HEK293 (cell line): Measurements from ENCODE around the gene PSMC3.

Source experiments
- CTCF ChIA-PET: fragments of 350-600 bp; formaldehyde crosslinking; extraction: SDS; loops from one replicate; lab custom pipeline; 2021; ENCODE audit warnings: antibody characterized with exemption; lab: Yijun Ruan, JAX
- POLR2A ChIA-PET: fragments of 300-600 bp; formaldehyde crosslinking; extraction: SDS; loops from one replicate; lab custom pipeline; 2020; ENCODE audit warnings: antibody characterized with exemption, inconsistent platforms; lab: Yijun Ruan, JAX
- H3K27ac ChIP-seq: fragments of 200-500 bp; sonication (Bioruptor generic); 2 replicates; pipeline ENCODE4 v1.5.1; 2014; ENCODE audit warnings: low read depth, low read length, control low read depth, inconsistent platforms; ENCODE audit errors: extremely low read depth
- H3K36me3 ChIP-seq, 2 experiments: fragments of 200-500 bp in 1 of 2; sonication (Bioruptor generic) in 1 of 2; 1 replicate in 1 of 2; 2 replicates in 1 of 2; pipeline ENCODE4 v1.5.1; 2014 to 2017; ENCODE audit warnings: inconsistent platforms in 2 of 2, low read length in 2 of 2; ENCODE audit not compliant: control insufficient read depth in 2 of 2, insufficient read depth in 1 of 2
- H3K4me1 ChIP-seq: fragments of 200-500 bp; sonication (Bioruptor generic); 2 replicates; pipeline ENCODE4 v1.5.1; 2014; ENCODE audit warnings: mild to moderate bottlenecking, low read length, inconsistent platforms; ENCODE audit not compliant: control insufficient read depth, insufficient read depth
- H3K4me3 ChIP-seq: 2 replicates; pipeline ENCODE4 v1.5.1; 2011; ENCODE audit warnings: low read depth, mild to moderate bottlenecking, control low read depth, low read length, moderate library complexity
- H3K9me3 ChIP-seq: fragments of 200-500 bp; sonication (Bioruptor generic); 2 replicates; pipeline ENCODE4 v1.5.1; 2014; ENCODE audit warnings: low read depth, low read length, inconsistent platforms; ENCODE audit not compliant: control insufficient read depth, insufficient read depth
- GLIS1 ChIP-seq: fragments of 450-650 bp; formaldehyde crosslinking; IDR thresholded peaks from 2 replicates; pipeline ENCODE4 v1.5.1; 2016; ENCODE audit warnings: missing biosample characterization, missing genetic modification characterization
- PRDM1 ChIP-seq: fragments of 450-650 bp; formaldehyde crosslinking; IDR thresholded peaks from 2 replicates; pipeline ENCODE4; 2016; ENCODE audit warnings: missing biosample characterization, missing genetic modification characterization
- SCRT2 ChIP-seq: fragments of 450-650 bp; formaldehyde crosslinking; IDR thresholded peaks from 2 replicates; pipeline ENCODE4 v1.5.1; 2016; ENCODE audit warnings: missing biosample characterization, missing genetic modification characterization
- WT1 ChIP-seq: fragments of 450-650 bp; formaldehyde crosslinking; IDR thresholded peaks from 2 replicates; pipeline ENCODE4 v1.5.1; 2016; ENCODE audit warnings: missing biosample characterization, missing genetic modification characterization
- ZEB2 ChIP-seq: fragments of 450-650 bp; formaldehyde crosslinking; IDR thresholded peaks from 2 replicates; pipeline ENCODE4 v1.5.1; 2016; ENCODE audit warnings: missing biosample characterization, missing genetic modification characterization
- ZFP37 ChIP-seq: fragments of 450-650 bp; formaldehyde crosslinking; IDR thresholded peaks from 2 replicates; pipeline ENCODE4 v1.5.1; 2016; ENCODE audit warnings: missing biosample characterization, missing genetic modification characterization
- ZNF140 ChIP-seq: fragments of 450-650 bp; formaldehyde crosslinking; IDR thresholded peaks from 2 replicates; pipeline ENCODE4 v1.5.1; 2016; ENCODE audit warnings: missing biosample characterization, missing genetic modification characterization
- ZNF16 ChIP-seq: fragments of 450-650 bp; formaldehyde crosslinking; IDR thresholded peaks from 2 replicates; pipeline ENCODE4 v1.5.1; 2016; ENCODE audit warnings: low read depth, missing biosample characterization, missing genetic modification characterization
- ZNF292 ChIP-seq: fragments of 450-650 bp; formaldehyde crosslinking; IDR thresholded peaks from 2 replicates; pipeline ENCODE4 v1.5.1; 2016; ENCODE audit warnings: low read depth, missing biosample characterization, missing genetic modification characterization, borderline replicate concordance
- ZNF302 ChIP-seq: fragments of 450-650 bp; formaldehyde crosslinking; IDR thresholded peaks from 2 replicates; pipeline ENCODE4 v1.5.1; 2016; ENCODE audit warnings: missing biosample characterization, missing genetic modification characterization, low read depth
- ZNF350 ChIP-seq: fragments of 450-650 bp; formaldehyde crosslinking; IDR thresholded peaks from 2 replicates; pipeline ENCODE4 v1.5.0; 2017; ENCODE audit warnings: missing biosample characterization, mild to moderate bottlenecking, missing genetic modification characterization
- ZNF391 ChIP-seq: fragments of 450-650 bp; formaldehyde crosslinking; IDR thresholded peaks from 2 replicates; pipeline ENCODE4 v1.5.1; 2016; ENCODE audit warnings: low read depth, missing biosample characterization, missing genetic modification characterization, borderline replicate concordance
- ZNF426 ChIP-seq: fragments of 450-650 bp; formaldehyde crosslinking; IDR thresholded peaks from 2 replicates; pipeline ENCODE4 v1.5.1; 2017; ENCODE audit warnings: missing biosample characterization, missing genetic modification characterization, mild to moderate bottlenecking, inconsistent platforms, moderate library complexity
- ZNF48 ChIP-seq: fragments of 450-650 bp; formaldehyde crosslinking; IDR thresholded peaks from 2 replicates; pipeline ENCODE4 v1.5.1; 2016; ENCODE audit warnings: missing biosample characterization, missing genetic modification characterization
- ZNF514 ChIP-seq: fragments of 450-650 bp; formaldehyde crosslinking; IDR thresholded peaks from 2 replicates; pipeline ENCODE4 v1.5.1; 2016; ENCODE audit warnings: missing biosample characterization, missing genetic modification characterization
- ZNF521 ChIP-seq: fragments of 450-650 bp; formaldehyde crosslinking; IDR thresholded peaks from 2 replicates; pipeline ENCODE4 v1.5.1; 2017; ENCODE audit warnings: missing biosample characterization, mild to moderate bottlenecking, missing genetic modification characterization
- ZNF548 ChIP-seq: fragments of 450-650 bp; formaldehyde crosslinking; IDR thresholded peaks from 2 replicates; pipeline ENCODE4 v1.5.1; 2016; ENCODE audit warnings: missing biosample characterization, missing genetic modification characterization
- ZNF561 ChIP-seq: fragments of 450-650 bp; IDR thresholded peaks from 2 replicates; pipeline ENCODE4 v1.5.1; 2018; ENCODE audit warnings: missing biosample characterization, missing genetic modification characterization, borderline replicate concordance
- ZNF596 ChIP-seq: fragments of 450-650 bp; IDR thresholded peaks from 2 replicates; pipeline ENCODE4 v1.5.0; 2018; ENCODE audit warnings: missing biosample characterization, mild to moderate bottlenecking, missing genetic modification characterization, moderate library complexity
- ZNF626 ChIP-seq: fragments of 450-650 bp; sonication (Bioruptor Pico); formaldehyde crosslinking; IDR thresholded peaks from 2 replicates; pipeline ENCODE4 v1.5.1; 2018; ENCODE audit warnings: missing biosample characterization, missing genetic modification characterization, inconsistent platforms
- ZNF843 ChIP-seq: fragments of 450-650 bp; formaldehyde crosslinking; IDR thresholded peaks from 2 replicates; pipeline ENCODE4 v1.5.1; 2016; ENCODE audit warnings: missing biosample characterization, missing genetic modification characterization
- TF ChIP-seq, protein P1 (sequence below): fragments of 450-650 bp; formaldehyde crosslinking; IDR thresholded peaks from 2 replicates; pipeline ENCODE4 v1.5.1; 2017; ENCODE audit warnings: missing biosample characterization, missing genetic modification characterization
- TF ChIP-seq, protein P2 (sequence below): fragments of 450-650 bp; formaldehyde crosslinking; IDR thresholded peaks from 2 replicates; pipeline ENCODE4 v1.5.1; 2016; ENCODE audit warnings: missing biosample characterization, missing genetic modification characterization
- TF ChIP-seq, protein P3 (sequence below): fragments of 450-650 bp; formaldehyde crosslinking; conservative IDR thresholded peaks from 2 replicates; pipeline ENCODE4 v1.5.1; 2016; ENCODE audit warnings: low read depth, missing biosample characterization, missing genetic modification characterization
- TF ChIP-seq, protein P4 (sequence below): fragments of 450-650 bp; formaldehyde crosslinking; IDR thresholded peaks from 2 replicates; pipeline ENCODE4 v1.5.1; 2016; ENCODE audit warnings: missing biosample characterization, missing genetic modification characterization

The PSMC3 gene

DNA sequence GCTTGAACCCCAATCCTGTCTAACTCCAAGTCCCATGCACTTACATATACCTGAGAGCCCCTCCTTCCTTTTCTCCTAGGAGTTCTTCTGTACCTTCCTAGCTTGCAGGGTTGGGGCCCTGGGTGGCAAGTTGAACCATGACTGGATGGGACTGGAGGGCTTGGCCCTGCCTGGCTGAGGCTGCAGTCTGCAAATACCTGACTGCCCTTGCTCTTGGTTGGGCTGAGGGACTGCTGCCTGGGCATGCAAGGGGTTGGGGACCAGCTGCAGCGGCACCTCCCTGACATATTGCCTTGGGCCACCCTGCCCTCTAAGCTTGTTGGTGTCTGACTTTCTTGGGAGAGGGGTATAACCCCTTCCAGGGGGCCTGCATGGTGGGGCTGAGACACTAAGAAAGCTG is 27.7 kb downstream of the PSMC3 start:
- no peak overlapping the region for H3K4me3 ChIP-seq
- H3K9me3 ChIP-seq, result no peaks in the 10 kb centered on the region
- H3K4me1 ChIP-seq, result no peaks in the 10 kb centered on the region; the same call in 1 of the 2 replicates
- H3K27ac ChIP-seq, result no peak overlapping the region
- ChIA-PET CTCF (interaction anchor here (0.8 to 4.9 kb wide), 4 partner anchors 9 to 26 kb away, joined by 3 to 32 read pairs (median 6); no protein-coding TSS in a partner anchor), POLR2A (no interaction called here)
- H3K36me3 ChIP-seq, result no peaks in the 10 kb centered on the region
- no peak for TF ChIP-seq ZNF292 (tag by site-specific recombination)
- no peak for TF ChIP-seq ZNF302 (tag by site-specific recombination)
- TF ChIP-seq ZFP37 (tag by site-specific recombination), result no peak
- TF ChIP-seq ZNF514 (tag by site-specific recombination), result no peak
- no peak for TF ChIP-seq ZNF391
- TF ChIP-seq ZNF561 (tag by site-specific recombination), result no peak
- TF ChIP-seq, protein P1, sequence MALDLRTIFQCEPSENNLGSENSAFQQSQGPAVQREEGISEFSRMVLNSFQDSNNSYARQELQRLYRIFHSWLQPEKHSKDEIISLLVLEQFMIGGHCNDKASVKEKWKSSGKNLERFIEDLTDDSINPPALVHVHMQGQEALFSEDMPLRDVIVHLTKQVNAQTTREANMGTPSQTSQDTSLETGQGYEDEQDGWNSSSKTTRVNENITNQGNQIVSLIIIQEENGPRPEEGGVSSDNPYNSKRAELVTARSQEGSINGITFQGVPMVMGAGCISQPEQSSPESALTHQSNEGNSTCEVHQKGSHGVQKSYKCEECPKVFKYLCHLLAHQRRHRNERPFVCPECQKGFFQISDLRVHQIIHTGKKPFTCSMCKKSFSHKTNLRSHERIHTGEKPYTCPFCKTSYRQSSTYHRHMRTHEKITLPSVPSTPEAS (tag by site-specific recombination), result no peak
- TF ChIP-seq SCRT2, result no peak
- TF ChIP-seq ZEB2 (tag by site-specific recombination), result no peak
- no peak for TF ChIP-seq WT1 (tag by site-specific recombination)
- TF ChIP-seq, protein P2, sequence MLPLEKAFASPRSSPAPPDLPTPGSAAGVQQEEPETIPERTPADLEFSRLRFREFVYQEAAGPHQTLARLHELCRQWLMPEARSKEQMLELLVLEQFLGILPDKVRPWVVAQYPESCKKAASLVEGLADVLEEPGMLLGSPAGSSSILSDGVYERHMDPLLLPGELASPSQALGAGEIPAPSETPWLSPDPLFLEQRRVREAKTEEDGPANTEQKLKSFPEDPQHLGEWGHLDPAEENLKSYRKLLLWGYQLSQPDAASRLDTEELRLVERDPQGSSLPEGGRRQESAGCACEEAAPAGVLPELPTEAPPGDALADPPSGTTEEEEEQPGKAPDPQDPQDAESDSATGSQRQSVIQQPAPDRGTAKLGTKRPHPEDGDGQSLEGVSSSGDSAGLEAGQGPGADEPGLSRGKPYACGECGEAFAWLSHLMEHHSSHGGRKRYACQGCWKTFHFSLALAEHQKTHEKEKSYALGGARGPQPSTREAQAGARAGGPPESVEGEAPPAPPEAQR (tag by site-specific recombination), result no peak
- TF ChIP-seq ZNF140 (tag by site-specific recombination), result no peak

DNA sequence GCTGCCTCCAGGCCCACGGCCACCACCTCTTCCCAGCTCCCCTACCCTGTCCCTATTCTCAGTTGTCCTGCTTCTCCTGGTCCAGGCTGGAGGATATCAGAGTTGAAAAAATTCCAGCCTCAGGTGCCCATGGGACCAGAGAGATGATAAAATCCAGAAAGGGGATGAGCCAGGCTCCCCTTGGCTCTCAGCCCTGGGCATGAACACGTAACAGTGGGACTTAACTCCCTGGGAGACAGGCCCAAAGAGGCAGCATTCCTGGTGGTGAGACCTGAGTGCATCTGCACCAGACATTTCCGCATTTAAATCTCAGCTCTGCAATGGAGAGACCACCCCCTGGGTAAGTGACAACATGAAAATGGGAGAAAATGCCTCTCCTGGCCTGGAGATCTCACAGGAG is 28.2 kb downstream of the PSMC3 start:
- Histone ChIP-seq H3K36me3 (no peaks in the 10 kb centered on the region), H3K4me3 (no peak overlapping the region), H3K4me1 (no peaks in the 10 kb centered on the region; the same call in 1 of the 2 replicates), H3K27ac (no peak overlapping the region), H3K9me3 (no peaks in the 10 kb centered on the region)
- ChIA-PET CTCF (interaction anchor here (0.7 to 4.9 kb wide), 3 partner anchors 13 to 25 kb away, joined by 3 to 32 read pairs (median 4); no protein-coding TSS in a partner anchor), POLR2A (no interaction called here)
- no peak for TF ChIP-seq ZNF350 (tag by site-specific recombination)
- no peak for TF ChIP-seq PRDM1
- TF ChIP-seq ZNF426 (tag by site-specific recombination), result no peak
- no peak for TF ChIP-seq ZNF596 (tag by site-specific recombination)
- TF ChIP-seq GLIS1 (tag by site-specific recombination), result peak; percentile 88
- no peak for TF ChIP-seq ZNF548 (tag by site-specific recombination)
- TF ChIP-seq ZNF521 (tag by site-specific recombination), result no peak

DNA sequence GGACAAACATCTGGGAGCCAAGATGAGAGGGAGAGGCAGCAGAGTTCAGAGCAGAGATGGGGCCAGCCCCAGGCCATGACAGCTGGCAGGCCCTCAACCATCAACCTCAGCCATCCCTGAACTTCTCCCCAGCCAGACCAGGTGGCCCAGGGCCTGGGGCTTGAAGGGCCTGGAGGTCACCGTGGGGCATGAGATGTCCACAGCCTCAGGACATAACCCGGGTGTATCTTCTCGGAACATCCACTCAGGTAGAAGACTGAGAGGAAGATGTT is 30.3 kb downstream of the PSMC3 start:
- H3K9me3 ChIP-seq, result no peaks in the 10 kb centered on the region
- H3K4me1 ChIP-seq, result no peaks in the 10 kb centered on the region; the same call in 1 of the 2 replicates
- H3K4me3 ChIP-seq, result no peak overlapping the region
- CTCF ChIA-PET, result no interaction called here
- H3K36me3 ChIP-seq, result no peaks in the 10 kb centered on the region
- POLR2A ChIA-PET, result no interaction called here
- H3K27ac ChIP-seq, result no peak overlapping the region
- TF ChIP-seq ZNF843 (no peak), ZNF626 (tag by site-specific recombination) (no peak), ZNF16 (tag by site-specific recombination) (no peak), ZNF48 (tag by site-specific recombination) (no peak)
- TF ChIP-seq, protein P3, sequence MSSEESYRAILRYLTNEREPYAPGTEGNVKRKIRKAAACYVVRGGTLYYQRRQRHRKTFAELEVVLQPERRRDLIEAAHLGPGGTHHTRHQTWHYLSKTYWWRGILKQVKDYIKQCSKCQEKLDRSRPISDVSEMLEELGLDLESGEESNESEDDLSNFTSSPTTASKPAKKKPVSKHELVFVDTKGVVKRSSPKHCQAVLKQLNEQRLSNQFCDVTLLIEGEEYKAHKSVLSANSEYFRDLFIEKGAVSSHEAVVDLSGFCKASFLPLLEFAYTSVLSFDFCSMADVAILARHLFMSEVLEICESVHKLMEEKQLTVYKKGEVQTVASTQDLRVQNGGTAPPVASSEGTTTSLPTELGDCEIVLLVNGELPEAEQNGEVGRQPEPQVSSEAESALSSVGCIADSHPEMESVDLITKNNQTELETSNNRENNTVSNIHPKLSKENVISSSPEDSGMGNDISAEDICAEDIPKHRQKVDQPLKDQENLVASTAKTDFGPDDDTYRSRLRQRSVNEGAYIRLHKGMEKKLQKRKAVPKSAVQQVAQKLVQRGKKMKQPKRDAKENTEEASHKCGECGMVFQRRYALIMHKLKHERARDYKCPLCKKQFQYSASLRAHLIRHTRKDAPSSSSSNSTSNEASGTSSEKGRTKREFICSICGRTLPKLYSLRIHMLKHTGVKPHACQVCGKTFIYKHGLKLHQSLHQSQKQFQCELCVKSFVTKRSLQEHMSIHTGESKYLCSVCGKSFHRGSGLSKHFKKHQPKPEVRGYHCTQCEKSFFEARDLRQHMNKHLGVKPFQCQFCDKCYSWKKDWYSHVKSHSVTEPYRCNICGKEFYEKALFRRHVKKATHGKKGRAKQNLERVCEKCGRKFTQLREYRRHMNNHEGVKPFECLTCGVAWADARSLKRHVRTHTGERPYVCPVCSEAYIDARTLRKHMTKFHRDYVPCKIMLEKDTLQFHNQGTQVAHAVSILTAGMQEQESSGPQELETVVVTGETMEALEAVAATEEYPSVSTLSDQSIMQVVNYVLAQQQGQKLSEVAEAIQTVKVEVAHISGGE, result no peak
- TF ChIP-seq, protein P4, sequence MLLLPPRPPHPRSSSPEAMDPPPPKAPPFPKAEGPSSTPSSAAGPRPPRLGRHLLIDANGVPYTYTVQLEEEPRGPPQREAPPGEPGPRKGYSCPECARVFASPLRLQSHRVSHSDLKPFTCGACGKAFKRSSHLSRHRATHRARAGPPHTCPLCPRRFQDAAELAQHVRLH (tag by site-specific recombination), result no peak
